ENCODE results near the gene PAPPA.

The PAPPA gene

DNA sequence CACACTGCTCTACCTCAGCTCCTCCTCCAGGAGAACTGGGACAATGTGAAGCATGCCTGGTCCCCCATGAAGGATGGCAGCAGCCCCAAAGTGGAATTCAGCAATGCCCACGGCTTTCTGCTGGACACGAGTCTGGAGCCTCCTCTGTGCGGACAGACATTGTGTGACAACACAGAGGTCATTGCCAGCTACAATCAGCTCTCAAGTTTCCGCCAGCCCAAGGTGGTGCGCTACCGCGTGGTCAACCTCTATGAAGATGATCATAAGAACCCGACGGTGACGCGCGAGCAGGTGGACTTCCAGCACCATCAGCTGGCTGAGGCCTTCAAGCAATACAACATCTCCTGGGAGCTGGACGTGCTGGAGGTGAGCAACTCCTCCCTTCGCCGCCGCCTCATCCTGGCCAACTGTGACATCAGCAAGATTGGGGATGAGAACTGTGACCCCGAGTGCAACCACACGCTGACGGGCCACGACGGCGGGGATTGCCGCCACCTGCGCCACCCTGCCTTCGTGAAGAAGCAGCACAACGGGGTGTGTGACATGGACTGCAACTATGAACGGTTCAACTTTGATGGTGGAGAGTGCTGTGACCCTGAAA is 34.1 kb downstream of the PAPPA start:
- DNase-seq = no peak

- no peak for DNase-seq
Measured at GRCh38 chr9:116189683-116190082, 36.1 kb downstream of the PAPPA start.

- no peak for DNase-seq
Measured at GRCh38 chr9:116190637-116191396, 37.2 kb downstream of the PAPPA start.

DNA sequence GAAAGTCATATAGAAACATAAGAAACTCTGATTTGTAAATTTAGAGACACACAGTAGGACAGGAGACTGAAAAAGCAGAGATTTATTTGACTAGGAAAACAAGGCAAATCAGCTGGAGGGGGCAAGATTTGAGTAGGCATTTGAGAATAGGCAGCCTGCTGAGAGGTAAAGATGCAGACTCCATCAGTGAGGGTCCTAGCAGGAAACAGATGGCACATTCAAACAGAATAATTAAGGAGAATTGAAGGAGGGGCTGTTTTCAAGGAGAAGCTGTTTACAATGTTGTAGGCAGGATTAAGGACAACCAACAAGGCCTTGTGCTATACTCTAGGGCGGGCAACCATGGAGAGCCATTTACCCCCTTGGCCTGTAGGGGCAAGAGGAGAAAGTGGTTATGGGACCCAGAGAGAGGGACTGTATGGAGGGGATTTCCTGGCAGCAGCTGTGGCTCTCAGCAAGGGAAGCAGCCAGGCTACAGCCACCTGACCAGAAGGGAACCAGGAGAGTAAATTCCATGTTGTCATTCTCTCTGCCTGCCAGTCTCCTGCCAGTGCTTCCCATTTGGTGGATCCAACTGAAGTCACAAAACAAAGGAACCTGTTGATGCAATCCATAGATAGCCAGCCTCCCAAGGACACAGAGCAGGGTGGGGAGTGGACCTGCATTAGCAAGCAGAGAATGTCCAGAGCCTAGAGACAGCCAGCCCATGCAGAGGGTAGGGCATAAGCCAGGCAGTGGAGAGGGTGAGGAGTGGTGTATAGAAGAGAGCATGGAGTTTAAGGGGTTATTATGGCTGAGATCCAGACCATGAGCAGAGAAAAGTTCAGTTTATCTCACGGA is 38.2 kb downstream of the PAPPA start:
- DNase-seq = no peak

DNA sequence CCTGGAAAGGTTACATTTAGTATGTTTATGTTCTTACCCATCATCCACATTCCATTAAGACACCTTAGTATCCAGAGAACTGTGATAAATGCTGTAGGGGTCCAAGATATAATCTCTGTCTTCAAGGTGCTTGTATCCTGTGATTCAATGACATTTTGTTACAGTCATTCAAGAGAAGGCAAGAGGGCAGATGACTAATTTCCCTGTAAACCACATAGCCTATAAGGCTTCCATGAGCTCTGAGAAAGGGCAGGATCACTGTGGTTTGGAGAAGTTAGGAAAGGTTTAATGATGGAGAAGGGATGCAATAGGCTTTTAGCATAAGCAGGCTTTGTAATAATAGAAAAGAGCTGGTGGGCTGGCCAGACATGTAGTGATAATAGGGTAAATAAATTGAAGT is 40.0 kb downstream of the PAPPA start:
- no peak for DNase-seq

DNA sequence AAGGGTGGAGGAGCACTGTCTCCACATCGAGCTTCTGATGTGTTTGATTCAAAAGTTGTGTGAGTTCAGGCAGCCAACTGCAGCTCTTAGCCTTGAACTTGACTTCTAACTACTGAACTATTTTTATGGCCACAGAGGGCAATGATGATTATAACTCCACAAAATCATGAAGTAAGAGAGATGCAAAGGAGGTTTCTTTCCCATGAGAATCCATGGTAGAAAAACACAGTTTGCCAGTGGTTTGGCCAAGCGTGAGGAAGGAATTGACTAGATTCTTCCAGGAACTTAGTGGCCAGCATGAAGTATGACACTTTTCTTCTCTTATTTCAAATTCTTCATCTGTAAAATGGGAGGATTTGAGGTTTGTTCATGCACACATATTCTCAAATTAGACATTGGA is 43.2 kb downstream of the PAPPA start:
- DNase-seq = no peak

- no peak for DNase-seq
Measured at GRCh38 chr9:116198344-116198743, 44.8 kb downstream of the PAPPA start.

- DNase-seq = no peak
Measured at GRCh38 chr9:116202219-116202912, 48.8 kb downstream of the PAPPA start.

DNA sequence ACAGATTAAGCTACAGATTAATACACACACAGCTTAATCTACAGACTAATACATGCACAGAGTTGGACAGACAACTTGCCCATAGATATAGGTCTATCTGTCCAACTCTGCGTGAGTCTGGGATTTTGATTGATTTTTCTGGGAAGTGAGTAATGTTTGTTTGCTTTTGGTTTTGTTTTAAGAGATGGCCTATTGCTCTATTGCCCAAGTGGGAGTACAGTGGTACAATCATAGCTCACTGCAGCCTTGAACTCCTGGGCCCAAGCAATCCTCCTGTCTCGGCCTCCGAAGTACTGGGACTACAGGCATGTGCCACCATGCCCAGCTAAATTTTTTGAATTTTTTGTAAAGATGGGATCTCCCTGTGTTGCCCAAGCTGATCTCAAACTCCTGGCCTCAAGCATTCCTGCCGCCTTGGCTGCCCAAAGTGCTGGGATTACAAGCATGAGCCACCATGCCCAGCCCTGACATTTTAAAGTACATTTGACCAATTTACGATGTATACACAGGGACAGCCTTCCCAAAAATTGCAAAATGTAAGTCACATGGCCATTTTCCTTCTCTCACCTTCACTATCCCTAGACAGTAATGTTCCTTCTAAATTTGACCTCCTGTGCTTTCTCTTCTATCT is 50.8 kb downstream of the PAPPA start:
- DNase-seq = no peak

GRCh38 chr9:116207371-116208111 is 54.0 kb downstream of the PAPPA start:
- DNase-seq = no peak

- no peak for DNase-seq
Measured at GRCh38 chr9:116208417-116209232, 55.0 kb downstream of the PAPPA start.

DNA sequence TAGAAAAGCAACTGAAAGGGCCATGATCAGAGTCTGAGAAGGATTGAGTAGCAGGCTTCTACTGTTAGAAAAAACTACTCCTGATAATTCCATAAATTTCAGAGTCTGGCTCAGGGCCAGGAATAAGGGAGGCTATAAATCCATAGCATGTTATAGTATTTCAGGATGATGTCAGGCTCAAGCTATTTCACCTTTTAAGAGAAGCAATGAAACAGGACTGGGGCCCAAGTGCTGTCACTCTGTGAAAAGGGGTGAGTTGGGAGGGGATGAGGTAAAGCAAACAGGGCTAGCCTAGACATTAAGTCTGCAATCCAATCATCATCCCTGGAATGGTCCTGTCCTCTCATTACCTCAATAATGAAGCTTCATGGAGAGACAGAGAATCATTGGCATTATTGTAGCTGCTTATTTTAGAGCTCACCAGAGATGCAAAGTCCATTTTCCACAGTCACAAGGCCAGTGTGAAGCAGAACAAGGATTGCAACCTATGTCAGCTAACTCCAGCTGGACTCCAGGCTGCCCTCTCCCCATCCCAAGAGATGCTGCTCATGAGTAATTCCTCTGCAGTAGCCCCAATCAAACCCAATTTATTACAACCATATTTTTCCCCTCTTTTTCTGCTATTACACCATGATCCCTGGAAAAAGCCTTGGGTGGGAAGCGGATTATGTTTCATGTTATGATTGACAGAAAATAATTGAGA is 56.0 kb downstream of the PAPPA start:
- DNase-seq = no peak

DNA sequence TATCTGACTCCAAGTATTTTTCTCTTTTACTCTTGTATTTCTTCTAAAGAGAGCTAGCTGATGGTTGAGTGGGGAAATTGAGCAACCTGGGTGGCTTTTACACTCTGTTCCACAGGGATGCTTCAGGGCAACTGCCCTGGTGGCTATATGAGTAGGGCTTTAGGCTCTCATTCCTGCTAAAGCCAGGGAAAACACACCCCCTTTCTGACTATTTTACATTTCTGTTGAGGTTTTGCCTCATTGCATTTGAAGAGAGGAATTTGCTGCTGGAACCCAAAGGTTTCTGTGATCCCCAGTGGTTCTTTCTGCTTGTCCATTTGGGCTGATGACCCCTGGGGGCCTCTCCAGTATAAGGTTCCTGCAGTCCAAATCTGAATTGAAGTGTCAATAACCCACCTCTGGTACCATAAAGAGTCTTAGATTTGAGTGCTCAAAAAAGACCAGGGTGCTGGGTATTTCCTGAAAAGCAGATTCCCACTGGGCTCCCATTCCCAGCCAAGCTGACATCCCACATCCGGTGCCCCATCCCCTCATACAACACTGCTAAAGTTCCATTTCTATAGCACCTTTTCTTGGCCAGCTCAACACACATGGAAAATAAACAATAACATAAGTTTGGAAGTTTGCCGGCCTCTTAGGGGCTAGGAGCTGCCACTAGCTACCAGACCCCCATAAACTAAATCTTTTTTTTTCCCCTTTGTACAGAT is 59.5 kb downstream of the PAPPA start:
- DNase-seq = no peak

DNA sequence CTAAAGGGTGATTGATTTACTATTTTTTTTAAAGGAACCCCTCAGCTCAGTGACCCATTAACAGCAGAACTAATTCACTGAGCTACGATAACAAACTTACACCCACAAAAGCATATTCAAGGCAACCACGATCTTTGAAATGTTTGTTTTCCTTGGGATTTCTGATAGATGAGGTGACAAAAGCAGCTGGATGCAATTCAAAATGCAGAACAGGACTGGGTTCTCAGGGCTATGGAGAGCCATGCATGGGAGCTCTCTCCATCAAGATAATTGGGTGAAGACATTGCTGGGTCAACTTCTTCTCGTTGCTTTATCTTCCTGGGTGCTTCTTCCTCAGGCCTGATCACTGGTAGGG is 60.1 kb downstream of the PAPPA start:
- DNase-seq = no peak

GRCh38 chr9:116218399-116218798 is 64.8 kb downstream of the PAPPA start:
- no peak for DNase-seq

- no peak for DNase-seq
Measured at GRCh38 chr9:116219686-116220085, 66.1 kb downstream of the PAPPA start.

- no peak for DNase-seq
Measured at GRCh38 chr9:116223926-116224325, 70.3 kb downstream of the PAPPA start.

DNA sequence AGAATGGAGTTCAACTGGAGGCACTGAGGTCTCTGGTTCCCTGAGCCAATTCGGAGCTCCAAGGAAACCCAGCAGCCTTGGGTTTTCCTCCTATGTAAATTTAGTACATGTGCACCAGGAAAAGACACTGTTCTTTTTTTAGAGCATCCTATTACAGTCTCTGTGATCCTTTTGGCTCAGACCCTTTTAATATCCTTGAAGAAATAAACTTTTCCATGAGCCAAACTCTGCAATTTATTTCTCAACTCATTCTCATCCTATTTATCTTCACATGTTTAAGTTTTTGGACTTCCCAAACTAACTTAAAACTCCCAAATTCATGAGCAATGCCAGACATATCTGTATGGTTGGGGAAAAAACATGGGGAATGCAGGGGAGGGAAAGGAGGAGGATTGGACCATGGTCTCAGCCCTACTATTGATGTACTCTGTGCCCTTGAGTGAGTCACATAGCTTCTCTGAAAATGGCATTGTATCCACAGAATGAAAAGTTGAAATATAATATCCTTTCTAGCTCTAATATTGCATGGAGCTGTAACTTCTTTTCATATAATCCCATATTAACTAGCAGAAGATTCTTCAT is 76.6 kb downstream of the PAPPA start:
- DNase-seq = no peak

GRCh38 chr9:116232424-116233159 is 79.0 kb downstream of the PAPPA start:
- no peak for DNase-seq

Measured in activated T-cell treated with anti-CD3 and anti-CD28 coated beads, Interleukin-2, amount 50 U/mL, for 1 hour (primary cell).